Smooth muscle cell (in vitro differentiated cells): Measurements from ENCODE around the gene DGUOK. TPM values are rescaled to one million over a fixed set of nuclear protein-coding genes. Genes with fewer than 3 reads are reported as not detected.

Source experiments
- DNase-seq: peaks from one replicate; lab custom pipeline; 2025; ENCODE audit not compliant: unreplicated experiment; lab: John Stamatoyannopoulos, UW
- H2AFZ ChIP-seq: fragments of 200-600 bp; sonication (generic); 2 replicates; pipeline ENCODE4 v1.6.0; 2016; ENCODE audit warnings: antibody characterized with exemption, low read depth, mild to moderate bottlenecking
- H3F3A ChIP-seq: fragments of 200-600 bp; sonication (generic); 2 replicates; pipeline ENCODE4 v1.6.0; 2017; ENCODE audit warnings: antibody characterized with exemption, low read depth
- H3K27ac ChIP-seq: fragments of 200-600 bp; sonication (generic); 2 replicates; pipeline ENCODE4 v1.5.1; 2016; ENCODE audit warnings: low read depth, mild to moderate bottlenecking
- H3K27me3 ChIP-seq: fragments of 200-600 bp; sonication (generic); 2 replicates; pipeline ENCODE4 v1.6.1; 2016; ENCODE audit warnings: low read depth, mild to moderate bottlenecking
- H3K36me3 ChIP-seq: fragments of 200-600 bp; sonication (generic); 2 replicates; pipeline ENCODE4 v1.5.1; 2016; ENCODE audit warnings: low read depth
- H3K4me1 ChIP-seq: fragments of 200-600 bp; sonication (generic); 2 replicates; pipeline ENCODE4 v1.5.1; 2016; ENCODE audit warnings: low read depth
- H3K4me2 ChIP-seq: fragments of 200-600 bp; sonication (generic); 2 replicates; pipeline ENCODE4 v1.6.0; 2016; ENCODE audit warnings: mild to moderate bottlenecking
- H3K4me3 ChIP-seq: fragments of 200-600 bp; sonication (generic); 2 replicates; pipeline ENCODE4 v1.5.1; 2016; ENCODE audit warnings: mild to moderate bottlenecking
- H3K79me2 ChIP-seq: fragments of 200-600 bp; sonication (generic); 2 replicates; pipeline ENCODE4 v1.6.0; 2016; ENCODE audit warnings: low read depth, mild to moderate bottlenecking
- H3K9ac ChIP-seq: fragments of 200-600 bp; sonication (generic); 2 replicates; pipeline ENCODE4 v1.6.0; 2016; ENCODE audit warnings: low read depth
- H3K9me3 ChIP-seq: fragments of 200-600 bp; sonication (generic); replicated peaks from 2 replicates; pipeline ENCODE4 v1.5.1; 2016; ENCODE audit warnings: low read depth
- H4K20me1 ChIP-seq: fragments of 200-600 bp; sonication (generic); 2 replicates; pipeline ENCODE4 v1.6.0; 2016; ENCODE audit warnings: low read depth
- CTCF ChIP-seq: fragments of 200-600 bp; sonication (generic); IDR thresholded peaks from 2 replicates; pipeline ENCODE4 v1.5.1; 2017; ENCODE audit warnings: borderline replicate concordance, mild to moderate bottlenecking, antibody characterized with exemption; ENCODE audit not compliant: insufficient read depth, poor library complexity, severe bottlenecking
- WGBS: methylation state at CpG from one replicate; pipeline ENCODE4 v1.1.7; 2016; ENCODE audit warnings: low lambda C conversion rate; 5-methylcytosine and 5-hydroxymethylcytosine counted together
- polyA plus RNA-seq: library from polyadenylated mRNA; unstranded; fragments of >200 nt; fragmentation: Nextera tagmentation; extraction: Ambion mirVana; gene quantifications from 2 replicates; pipeline ENCODE4 v1.2.1, GENCODE V29; 2016
- total RNA-seq: library from RNA; depleted of rRNA; stranded (reverse); fragments of >200 nt; gene quantifications from 2 replicates; pipeline ENCODE4 v1.2.3, GENCODE V29; 2014

DGUOK gene
- total and polyA plus RNA-seq, 2 experiments from 2014 or later = 112 to 154 TPM

GRCh38 chr2:73993376-73993775 is 66.7 kb downstream of the DGUOK start:
- 44% methylated on average over 3 of the region's 3 CpGs for WGBS
- TF ChIP-seq CTCF = no peak
- Histone ChIP-seq H3K27me3 (no peaks in the 10 kb centered on the region), H3K4me3 (no peak overlapping the region), H3K9me3 (no peaks in the 10 kb centered on the region), H3K79me2 (peaks cover 45% of the 10 kb centered on the region), H3F3A (no peaks in the 10 kb centered on the region), H4K20me1 (peaks cover 54% of the 10 kb centered on the region), H3K9ac (no peak overlapping the region), H3K4me1 (peaks cover 3% of the 10 kb centered on the region), H3K36me3 (no peaks in the 10 kb centered on the region), H3K4me2 (no peak overlapping the region), H3K27ac (no peak overlapping the region), H2AFZ (no peak overlapping the region)
- no peak for DNase-seq

GRCh38 chr2:73993778-73994177 is 67.1 kb downstream of the DGUOK start:
- no peak overlapping the region for H3K4me3 ChIP-seq
- no peaks in the 10 kb centered on the region for H3K4me1 ChIP-seq
- peaks cover 55% of the 10 kb centered on the region for H4K20me1 ChIP-seq
- no peak for DNase-seq
- H3K9me3 ChIP-seq = no peaks in the 10 kb centered on the region
- peaks cover 41% of the 10 kb centered on the region for H3K79me2 ChIP-seq
- H3F3A ChIP-seq = no peaks in the 10 kb centered on the region
- H2AFZ ChIP-seq = no peak overlapping the region
- H3K4me2 ChIP-seq = no peak overlapping the region
- H3K27ac ChIP-seq = no peak overlapping the region
- 77% methylated on average over 4 of the region's 4 CpGs for WGBS
- no peak for TF ChIP-seq CTCF
- no peaks in the 10 kb centered on the region for H3K36me3 ChIP-seq
- H3K27me3 ChIP-seq = no peaks in the 10 kb centered on the region
- H3K9ac ChIP-seq = no peak overlapping the region

- Histone ChIP-seq H3K79me2 (peaks cover 36% of the 10 kb centered on the region), H4K20me1 (peaks cover 55% of the 10 kb centered on the region), H3K36me3 (no peaks in the 10 kb centered on the region), H3K9me3 (no peaks in the 10 kb centered on the region), H3K9ac (no peak overlapping the region), H3K4me2 (no peak overlapping the region), H2AFZ (no peak overlapping the region), H3K27ac (no peak overlapping the region), H3K4me3 (no peak overlapping the region), H3F3A (no peaks in the 10 kb centered on the region), H3K4me1 (peaks cover under 1% of the 10 kb centered on the region), H3K27me3 (no peaks in the 10 kb centered on the region)
- WGBS = 97% methylated on average over 8 of the region's 8 CpGs
- no peak for DNase-seq
- no peak for TF ChIP-seq CTCF
Measured at GRCh38 chr2:73994178-73994831, 67.6 kb downstream of the DGUOK start.

DNA sequence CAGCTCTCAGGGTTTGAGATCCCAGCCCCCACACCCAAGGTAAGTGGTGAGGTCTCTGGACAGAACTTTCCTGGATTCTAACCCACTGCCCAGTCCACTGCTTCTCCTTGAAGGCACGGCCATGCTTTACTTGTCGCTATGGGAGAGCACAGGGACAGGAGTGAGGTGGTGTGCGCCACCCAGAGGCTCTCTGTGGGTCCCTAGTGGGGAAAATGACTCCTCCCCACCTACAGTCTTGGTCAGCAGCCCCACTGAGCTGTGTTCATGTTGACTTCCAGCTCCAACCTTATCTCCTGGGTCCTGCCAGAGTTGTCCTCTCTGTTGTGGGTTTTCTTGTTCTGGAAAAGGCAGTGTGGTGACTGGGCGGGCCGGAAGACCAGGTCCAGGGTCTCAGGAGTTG is 69.1 kb downstream of the DGUOK start:
- WGBS = 92% methylated on average over 5 of the region's 5 CpGs
- peaks cover 57% of the 10 kb centered on the region for H4K20me1 ChIP-seq
- peaks cover 4% of the 10 kb centered on the region for H3F3A ChIP-seq
- DNase-seq = no peak
- no peak for TF ChIP-seq CTCF
- H3K27ac ChIP-seq = no peak overlapping the region
- no peaks in the 10 kb centered on the region for H3K27me3 ChIP-seq
- H3K4me1 ChIP-seq = peaks cover 15% of the 10 kb centered on the region
- no peak overlapping the region for H2AFZ ChIP-seq
- H3K4me3 ChIP-seq = no peak overlapping the region
- no peak overlapping the region for H3K9ac ChIP-seq
- H3K79me2 ChIP-seq = peaks cover 30% of the 10 kb centered on the region
- no peaks in the 10 kb centered on the region for H3K9me3 ChIP-seq
- no peak overlapping the region for H3K4me2 ChIP-seq
- H3K36me3 ChIP-seq = no peaks in the 10 kb centered on the region
